ENCODE results near the gene IMPA2.

GRCh38 chr18:11951390-11951851 lies 29.9 kb upstream of the IMPA2 start:
- TF ChIP-seq CTCF (conservative IDR thresholded peaks at IDR 0.05 in 1 of 2, IDR thresholded peaks at IDR 0.05 in 1 of 2; ENCODE audit: extremely low read depth in 1 of 2, insufficient read depth in 1 of 2, low read depth in 1 of 2, low read length in 2 of 2) (no peak), EZH2 (IDR thresholded peaks at IDR 0.05; ENCODE audit: borderline replicate concordance, low read length) (no peak)
